ENCODE data around the gene ATP8A2. TPM values are rescaled to one million over a fixed set of nuclear protein-coding genes. Genes with fewer than 3 reads are reported as not detected.

The ATP8A2 gene
- total RNA-seq, 2 experiments from 2014 or later = 0.10 to 0.15 TPM

- H3K4me1 Mint-ChIP-seq = no peaks in the 10 kb centered on the region
- no peaks in the 10 kb centered on the region for H3K9me3 Mint-ChIP-seq
- H3K4me3 Mint-ChIP-seq = no peak overlapping the region
- ChIA-PET POLR2A (no interaction called here), CTCF (no interaction called here)
- no peak overlapping the region for H3K27ac Mint-ChIP-seq
- H3K27me3 Mint-ChIP-seq = peaks cover 21% of the 10 kb centered on the region
- no peak for DNase-seq
- H3K36me3 Mint-ChIP-seq (ENCODE audit: low read depth) = no peaks in the 10 kb centered on the region
Measured at GRCh38 chr13:25864116-25864515, 492.3 kb downstream of the ATP8A2 start.

GRCh38 chr13:25864936-25865335 lies 493.2 kb downstream of the ATP8A2 start:
- H3K27me3 Mint-ChIP-seq = peaks cover 21% of the 10 kb centered on the region
- no peak overlapping the region for H3K27ac Mint-ChIP-seq
- no peak for DNase-seq
- ChIA-PET CTCF (no interaction called here), POLR2A (no interaction called here)
- H3K4me1 Mint-ChIP-seq = no peaks in the 10 kb centered on the region
- H3K9me3 Mint-ChIP-seq = no peaks in the 10 kb centered on the region
- H3K4me3 Mint-ChIP-seq = no peak overlapping the region
- no peaks in the 10 kb centered on the region for H3K36me3 Mint-ChIP-seq (ENCODE audit: low read depth)

GRCh38 chr13:25865391-25865790 lies 493.6 kb downstream of the ATP8A2 start:
- Mint-ChIP-seq H3K4me1 (no peaks in the 10 kb centered on the region), H3K4me3 (no peak overlapping the region), H3K27me3 (peaks cover 21% of the 10 kb centered on the region), H3K27ac (no peak overlapping the region), H3K9me3 (no peaks in the 10 kb centered on the region), H3K36me3 (ENCODE audit: low read depth) (no peaks in the 10 kb centered on the region)
- CTCF ChIA-PET = no interaction called here
- POLR2A ChIA-PET = no interaction called here
- DNase-seq = no peak

GRCh38 chr13:25867038-25867437 lies 495.3 kb downstream of the ATP8A2 start:
- no peak overlapping the region for H3K4me3 Mint-ChIP-seq
- H3K27me3 Mint-ChIP-seq = peaks cover 21% of the 10 kb centered on the region
- no peak overlapping the region for H3K27ac Mint-ChIP-seq
- H3K4me1 Mint-ChIP-seq = peaks cover 14% of the 10 kb centered on the region
- no peaks in the 10 kb centered on the region for H3K36me3 Mint-ChIP-seq (ENCODE audit: low read depth)
- no peaks in the 10 kb centered on the region for H3K9me3 Mint-ChIP-seq
- ChIA-PET CTCF (no interaction called here), POLR2A (no interaction called here)
- no peak for DNase-seq

GRCh38 chr13:25868490-25868889 lies 496.7 kb downstream of the ATP8A2 start:
- Mint-ChIP-seq H3K4me3 (no peak overlapping the region), H3K4me1 (peaks cover 23% of the 10 kb centered on the region), H3K9me3 (no peaks in the 10 kb centered on the region), H3K27ac (no peak overlapping the region), H3K27me3 (peaks cover 21% of the 10 kb centered on the region), H3K36me3 (ENCODE audit: low read depth) (no peaks in the 10 kb centered on the region)
- POLR2A ChIA-PET = no interaction called here
- CTCF ChIA-PET = no interaction called here
- DNase-seq = no peak

GRCh38 chr13:25869941-25870340 lies 498.2 kb downstream of the ATP8A2 start:
- DNase-seq = no peak
- H3K4me3 Mint-ChIP-seq = no peak overlapping the region
- H3K4me1 Mint-ChIP-seq = peaks cover 37% of the 10 kb centered on the region
- POLR2A ChIA-PET = no interaction called here
- no peak overlapping the region for H3K27ac Mint-ChIP-seq
- H3K9me3 Mint-ChIP-seq = peaks cover 5% of the 10 kb centered on the region
- CTCF ChIA-PET = no interaction called here
- peaks cover 3% of the 10 kb centered on the region for H3K36me3 Mint-ChIP-seq (ENCODE audit: low read depth)
- peaks cover 14% of the 10 kb centered on the region for H3K27me3 Mint-ChIP-seq

GRCh38 chr13:25871389-25872125 lies 499.8 kb downstream of the ATP8A2 start:
- no peak overlapping the region for H3K4me3 Mint-ChIP-seq
- no peak for DNase-seq
- peaks cover 5% of the 10 kb centered on the region for H3K9me3 Mint-ChIP-seq
- H3K36me3 Mint-ChIP-seq (ENCODE audit: low read depth) = peaks cover 3% of the 10 kb centered on the region
- H3K27me3 Mint-ChIP-seq = peaks cover 4% of the 10 kb centered on the region
- no peak overlapping the region for H3K27ac Mint-ChIP-seq
- H3K4me1 Mint-ChIP-seq = peaks cover 39% of the 10 kb centered on the region
- POLR2A ChIA-PET = interaction anchor here (1.5 kb wide), 1 partner anchor 11 kb away, joined by 4 read pairs; no protein-coding TSS in a partner anchor
- CTCF ChIA-PET = no interaction called here

GRCh38 chr13:25872481-25873241 lies 500.9 kb downstream of the ATP8A2 start:
- POLR2A ChIA-PET = interaction anchor here (1.5 kb wide), 1 partner anchor 10 kb away, joined by 4 read pairs; no protein-coding TSS in a partner anchor
- H3K36me3 Mint-ChIP-seq (ENCODE audit: low read depth) = peaks cover 3% of the 10 kb centered on the region
- no peak overlapping the region for H3K4me3 Mint-ChIP-seq
- peaks cover 5% of the 10 kb centered on the region for H3K9me3 Mint-ChIP-seq
- H3K27me3 Mint-ChIP-seq = peaks cover 4% of the 10 kb centered on the region
- peaks cover 39% of the 10 kb centered on the region for H3K4me1 Mint-ChIP-seq
- DNase-seq = no peak
- no peak overlapping the region for H3K27ac Mint-ChIP-seq
- CTCF ChIA-PET = no interaction called here

- peaks cover 5% of the 10 kb centered on the region for H3K9me3 Mint-ChIP-seq
- H3K36me3 Mint-ChIP-seq (ENCODE audit: low read depth) = peaks cover 3% of the 10 kb centered on the region
- H3K27ac Mint-ChIP-seq = no peak overlapping the region
- DNase-seq = no peak
- H3K4me3 Mint-ChIP-seq = no peak overlapping the region
- ChIA-PET POLR2A (interaction anchor here (1.5 kb wide), 1 partner anchor 9 kb away, joined by 4 read pairs; no protein-coding TSS in a partner anchor), CTCF (no interaction called here)
- H3K4me1 Mint-ChIP-seq = peaks cover 39% of the 10 kb centered on the region
- peaks cover 4% of the 10 kb centered on the region for H3K27me3 Mint-ChIP-seq
Measured at GRCh38 chr13:25873242-25873612, 501.5 kb downstream of the ATP8A2 start.

GRCh38 chr13:25874064-25874737 lies 502.4 kb downstream of the ATP8A2 start:
- ChIA-PET CTCF (no interaction called here), POLR2A (interaction anchor here (1.0 to 1.2 kb wide), 2 partner anchors 17 to 28 kb away, joined by 3 to 7 read pairs; no protein-coding TSS in a partner anchor)
- Mint-ChIP-seq H3K4me1 (peaks cover 39% of the 10 kb centered on the region), H3K9me3 (peaks cover 5% of the 10 kb centered on the region), H3K4me3 (no peak overlapping the region), H3K27me3 (no peaks in the 10 kb centered on the region), H3K36me3 (ENCODE audit: low read depth) (peaks cover 3% of the 10 kb centered on the region), H3K27ac (peak overlapping the region; percentile 8)
- no peak for DNase-seq

GRCh38 chr13:25874907-25875306 lies 503.1 kb downstream of the ATP8A2 start:
- peaks cover 5% of the 10 kb centered on the region for H3K9me3 Mint-ChIP-seq
- CTCF ChIA-PET = no interaction called here
- H3K27me3 Mint-ChIP-seq = peaks cover under 1% of the 10 kb centered on the region
- POLR2A ChIA-PET = interaction anchor here (1.0 to 1.2 kb wide), 2 partner anchors 18 to 27 kb away, joined by 3 to 7 read pairs; no protein-coding TSS in a partner anchor
- H3K4me3 Mint-ChIP-seq = no peak overlapping the region
- peak; percentile 64 for DNase-seq
- H3K4me1 Mint-ChIP-seq = peaks cover 39% of the 10 kb centered on the region
- peaks cover 3% of the 10 kb centered on the region for H3K36me3 Mint-ChIP-seq (ENCODE audit: low read depth)
- H3K27ac Mint-ChIP-seq = peak overlapping the region; percentile 55

- Mint-ChIP-seq H3K27ac (no peak overlapping the region), H3K4me3 (no peak overlapping the region), H3K4me1 (peaks cover 33% of the 10 kb centered on the region), H3K9me3 (peaks cover 5% of the 10 kb centered on the region), H3K36me3 (ENCODE audit: low read depth) (peaks cover 3% of the 10 kb centered on the region), H3K27me3 (peaks cover 3% of the 10 kb centered on the region)
- CTCF ChIA-PET = no interaction called here
- no peak for DNase-seq
- POLR2A ChIA-PET = no interaction called here
Measured at GRCh38 chr13:25876247-25876646, 504.5 kb downstream of the ATP8A2 start.

GRCh38 chr13:25879466-25879865 lies 507.7 kb downstream of the ATP8A2 start:
- Mint-ChIP-seq H3K4me1 (peaks cover 14% of the 10 kb centered on the region), H3K27ac (no peak overlapping the region), H3K27me3 (peaks cover 5% of the 10 kb centered on the region), H3K4me3 (no peak overlapping the region), H3K36me3 (ENCODE audit: low read depth) (no peaks in the 10 kb centered on the region), H3K9me3 (no peaks in the 10 kb centered on the region)
- no peak for DNase-seq
- ChIA-PET CTCF (no interaction called here), POLR2A (no interaction called here)
